ENCODE measurements around the gene SORBS1.
A peak's percentile ranks its signal among the peaks of the same experiment; 100 is the strongest.

SORBS1 gene

DNA sequence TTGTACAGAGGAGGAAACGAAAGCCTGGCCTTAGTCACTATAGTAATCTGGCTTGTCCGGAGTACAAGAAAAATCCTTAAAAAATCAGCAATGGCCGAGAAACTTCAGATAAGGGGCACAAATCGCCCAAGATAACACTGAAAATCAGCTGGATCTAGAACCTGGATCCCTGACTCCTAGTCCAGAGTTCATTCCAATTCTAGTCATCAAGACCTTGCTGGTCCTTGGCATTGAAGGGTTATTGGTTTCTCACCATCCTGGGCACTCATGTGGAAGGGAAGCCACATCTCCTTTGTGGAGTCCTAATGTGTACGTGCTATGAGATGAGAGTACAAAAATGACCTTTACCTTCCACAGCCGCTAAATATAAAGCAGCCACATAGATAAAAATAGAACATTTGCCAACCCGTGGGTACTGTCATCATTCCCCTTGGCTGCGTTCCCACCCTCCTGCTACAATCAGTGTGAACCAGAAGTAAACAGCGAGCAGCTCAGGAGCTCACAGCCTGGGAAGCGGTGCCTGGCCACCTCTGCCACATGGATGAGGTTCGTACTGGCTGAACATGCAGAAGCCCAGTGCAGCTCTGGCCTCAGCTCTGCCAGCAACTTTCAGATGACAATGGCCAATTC lies 154.4 kb downstream of the SORBS1 start:
- DNase-seq = no peak

DNA sequence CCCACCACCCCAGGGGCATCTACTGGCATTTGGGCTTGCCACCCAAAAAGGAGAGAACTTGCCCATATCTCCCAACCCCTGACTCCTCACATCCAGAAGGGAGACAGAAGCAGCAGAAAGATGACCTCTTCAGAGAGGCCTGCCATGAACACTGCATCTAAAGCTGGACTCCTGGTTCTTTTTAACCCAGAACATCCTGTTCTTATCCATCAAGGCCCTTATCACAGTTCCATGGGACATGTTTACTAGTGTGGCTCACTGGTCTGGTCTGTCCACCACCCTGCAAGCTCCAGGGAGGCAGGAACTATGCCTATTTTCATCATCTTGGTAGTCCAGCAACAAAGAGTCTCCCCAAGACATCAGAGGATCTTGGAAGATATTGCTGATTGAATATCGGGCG lies 155.5 kb downstream of the SORBS1 start:
- DNase-seq = no peak

DNA sequence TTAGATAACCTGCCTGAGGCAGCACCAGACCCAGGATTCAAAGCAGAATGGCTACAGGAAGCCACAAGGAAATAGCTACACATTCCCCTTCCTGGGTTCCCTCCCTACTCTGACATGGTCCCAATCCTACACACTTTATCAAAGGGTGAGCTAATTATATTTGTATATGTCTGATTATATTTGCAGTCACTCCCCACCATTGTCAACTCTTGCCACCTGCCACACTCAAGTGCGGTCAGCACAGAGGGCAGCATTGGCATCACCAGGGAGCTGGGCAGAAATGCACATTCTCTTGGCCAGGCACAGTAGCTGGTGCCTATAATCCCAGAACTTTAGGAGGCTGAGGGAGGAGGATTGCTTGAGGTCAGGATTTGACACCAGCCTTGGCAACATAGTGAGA lies 156.3 kb downstream of the SORBS1 start:
- no peak for DNase-seq

DNA sequence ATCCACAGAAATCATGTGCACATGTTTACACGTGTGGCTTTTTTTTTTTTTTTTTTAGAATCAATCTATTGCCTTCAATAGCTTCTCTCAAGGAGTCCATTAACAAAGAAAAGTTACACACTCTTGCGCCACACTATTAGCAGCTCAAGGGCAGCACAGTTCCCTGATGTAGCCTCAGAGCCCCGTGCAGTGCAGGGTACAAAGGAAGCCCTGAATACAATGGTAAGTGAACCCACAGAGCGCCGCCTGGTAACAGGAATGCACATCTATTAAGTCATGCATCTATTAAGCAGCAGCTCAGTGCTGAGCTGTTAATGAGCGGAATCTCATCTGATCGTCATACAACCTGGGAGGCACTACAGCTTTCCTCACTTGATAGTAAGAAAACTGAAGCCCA lies 156.7 kb downstream of the SORBS1 start:
- no peak for DNase-seq

DNA sequence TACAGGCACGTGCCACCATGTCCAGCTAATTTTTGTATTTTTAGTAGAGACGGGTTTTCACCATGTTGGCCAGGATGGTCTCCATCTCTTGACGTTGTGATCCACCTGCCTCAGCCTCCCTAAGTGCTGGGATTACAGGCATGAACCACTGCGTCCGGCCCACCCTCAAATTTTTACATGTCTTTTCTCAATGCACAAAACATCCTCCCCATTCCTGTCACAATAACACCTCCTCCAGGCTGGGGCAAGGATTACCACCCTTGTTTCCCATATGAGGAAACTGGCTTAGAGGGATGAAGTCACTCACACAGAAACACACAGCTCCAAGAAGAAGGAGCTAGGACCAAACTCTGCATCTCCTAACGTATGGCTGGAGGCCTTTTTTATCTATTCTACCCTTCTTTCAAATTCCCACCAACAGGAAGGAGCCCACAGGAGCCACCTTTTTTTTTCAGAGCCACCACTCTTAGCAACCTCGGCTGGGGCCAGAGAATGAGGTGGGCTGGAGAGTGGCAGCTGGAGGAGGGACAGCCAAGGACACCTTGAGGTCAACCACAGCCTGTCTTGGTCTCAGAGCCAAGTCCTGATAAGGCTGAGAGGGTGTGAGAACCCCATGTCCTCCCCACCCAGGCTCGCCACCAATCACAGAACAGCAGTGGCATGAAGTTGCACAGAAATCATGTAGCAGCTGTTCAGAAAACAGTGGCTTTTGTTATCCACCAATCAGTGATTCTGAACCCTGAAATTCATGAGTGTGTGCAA lies 157.3 kb downstream of the SORBS1 start:
- no peak for DNase-seq

DNA sequence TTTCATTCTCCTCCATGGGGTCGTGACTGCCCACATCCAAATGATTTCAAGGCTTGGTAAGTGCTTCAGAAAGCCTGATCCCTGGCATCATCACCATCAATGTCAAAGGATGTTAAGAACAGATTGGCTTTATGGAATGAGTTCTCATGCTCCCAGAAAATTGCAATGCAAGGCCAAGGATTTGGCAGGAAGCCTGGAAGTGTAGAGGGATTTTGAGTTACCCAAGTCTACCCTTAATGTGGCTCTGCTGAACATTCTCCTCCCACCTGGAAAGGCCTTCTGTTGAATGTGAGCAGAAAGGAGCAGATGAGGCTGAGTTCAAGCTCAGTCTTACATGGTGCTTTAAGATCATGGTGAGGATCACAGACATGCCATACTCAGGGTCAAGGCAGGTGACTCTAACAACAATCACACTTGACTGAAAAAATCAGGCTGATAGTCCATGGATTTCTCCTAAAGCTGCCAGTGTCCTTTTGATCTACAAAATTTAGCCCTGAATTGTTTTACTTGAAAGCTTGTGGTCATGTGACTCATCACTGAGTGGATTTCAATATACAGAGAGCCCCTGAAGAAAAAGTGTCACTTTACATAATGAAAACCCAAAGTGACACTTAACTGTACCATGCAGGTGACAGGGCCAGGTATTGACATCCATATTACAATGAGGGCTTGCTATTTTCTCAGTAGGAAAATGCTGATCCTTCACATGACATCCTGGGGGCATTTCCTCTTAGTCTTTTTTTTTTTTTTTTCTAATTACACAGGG lies 159.3 kb downstream of the SORBS1 start:
- no peak for DNase-seq

DNA sequence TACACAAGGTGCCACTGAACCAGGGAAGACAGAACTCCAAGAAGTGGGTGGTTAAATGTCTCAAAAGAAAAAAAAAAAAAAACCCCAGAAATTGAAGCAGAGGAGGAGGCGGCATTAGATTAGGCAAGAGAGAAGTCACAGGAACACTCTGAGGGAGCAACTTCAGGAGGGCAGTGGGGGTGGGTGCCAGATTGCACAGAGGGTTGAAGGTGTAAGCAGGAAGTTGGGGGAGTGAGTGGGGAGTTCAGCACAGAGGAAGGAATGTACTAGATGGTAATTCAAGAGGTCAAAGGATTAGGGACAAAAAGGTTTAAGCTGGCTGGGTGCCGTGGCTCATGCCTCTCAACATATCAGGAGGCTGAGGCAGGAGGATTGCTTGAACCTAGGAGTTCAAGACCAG lies 160.4 kb downstream of the SORBS1 start:
- no peak for DNase-seq

DNA sequence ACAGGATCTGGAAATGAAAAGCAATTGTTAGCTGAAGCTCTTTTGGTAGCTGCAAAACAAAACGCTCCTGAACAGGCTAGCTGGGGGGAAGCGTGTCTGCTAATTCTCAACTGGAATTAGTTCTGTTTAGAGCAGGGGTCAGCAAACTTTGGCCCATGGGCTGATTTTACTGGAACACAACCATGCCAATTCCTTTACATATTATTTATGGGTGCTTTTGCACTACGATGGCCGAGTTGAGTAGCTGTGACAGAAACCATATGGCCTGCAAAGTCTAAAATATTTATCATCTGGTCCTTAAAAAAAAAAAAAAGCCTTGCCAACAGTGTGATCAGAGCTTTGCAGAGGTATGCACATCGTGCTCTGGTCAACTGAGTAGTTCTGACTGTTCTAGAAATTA lies 162.0 kb downstream of the SORBS1 start:
- no peak for DNase-seq

DNA sequence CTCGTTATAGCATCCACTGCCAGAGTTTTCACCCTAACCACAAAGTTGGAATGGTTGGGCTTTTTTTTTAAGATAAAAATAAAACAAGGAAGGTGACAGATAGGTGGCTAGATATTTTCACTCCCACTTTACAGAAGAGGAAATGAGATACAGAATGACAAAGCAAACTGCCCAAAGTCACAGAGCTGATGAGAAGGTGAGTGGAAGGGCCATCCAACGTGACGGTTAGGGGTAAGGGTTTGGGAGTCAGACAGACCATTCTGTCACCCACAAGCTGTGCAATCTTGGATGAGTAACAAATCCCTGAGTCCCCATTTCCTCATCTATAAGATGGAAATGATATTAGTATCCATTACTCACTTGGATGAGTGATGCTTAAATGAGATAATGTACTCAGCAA lies 163.4 kb downstream of the SORBS1 start:
- DNase-seq = no peak

DNA sequence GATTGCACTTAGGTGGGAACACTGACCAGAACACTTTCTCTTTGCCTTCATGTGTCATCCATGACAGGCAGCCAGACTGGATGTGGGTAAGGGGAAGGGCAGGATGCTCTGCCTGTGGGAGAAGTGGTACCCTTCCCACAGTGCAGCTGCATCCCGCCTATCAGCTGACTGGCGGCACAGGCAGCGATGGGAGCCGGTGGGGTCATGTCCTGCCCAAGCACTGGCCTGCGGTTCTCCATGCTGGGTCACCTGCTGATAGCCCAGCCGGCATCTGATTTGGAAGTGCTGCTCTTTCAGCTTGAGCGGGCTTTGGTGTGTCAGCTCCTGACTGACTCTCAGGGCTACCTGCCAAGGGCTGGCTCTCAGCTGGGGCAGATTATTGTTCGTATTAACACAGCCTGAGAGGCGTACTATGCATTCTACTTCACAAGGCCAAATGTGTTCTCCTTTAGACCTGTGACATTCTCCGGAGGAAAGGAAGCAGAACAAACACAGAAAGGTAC lies 165.2 kb downstream of the SORBS1 start:
- no peak for DNase-seq

DNA sequence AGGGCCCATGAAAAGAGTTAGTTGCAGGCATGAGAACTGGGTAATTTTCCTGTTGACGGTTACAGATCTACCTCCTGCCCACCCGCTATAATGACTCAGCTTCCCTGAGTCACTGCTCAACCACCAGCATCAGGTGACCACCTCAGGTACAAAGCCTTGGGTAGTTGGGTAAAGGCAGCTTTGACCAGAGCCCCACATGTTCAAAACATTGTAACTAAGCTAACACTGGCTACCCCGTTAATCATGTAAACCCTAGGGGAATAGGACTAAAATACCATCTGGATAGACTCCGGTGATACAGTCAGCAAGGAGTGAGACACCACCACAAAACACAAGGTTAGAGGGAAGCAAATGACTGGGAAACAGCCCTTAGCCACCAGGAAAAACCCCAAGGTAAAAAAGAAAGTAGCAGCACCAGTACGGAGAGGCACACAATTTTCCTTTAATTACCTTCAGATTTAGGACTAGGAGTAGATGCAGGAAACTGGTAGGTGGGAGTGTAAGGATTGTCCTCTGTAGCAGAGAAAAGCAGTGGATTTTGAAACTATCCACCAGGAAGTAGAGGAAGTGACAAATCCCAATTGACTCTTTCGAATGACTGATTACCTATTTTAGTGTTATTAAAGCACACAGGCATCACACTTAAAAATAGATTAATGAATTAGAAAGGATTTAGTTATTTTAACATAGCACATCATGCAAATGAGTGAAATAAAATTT lies 166.8 kb downstream of the SORBS1 start:
- DNase-seq = no peak

DNA sequence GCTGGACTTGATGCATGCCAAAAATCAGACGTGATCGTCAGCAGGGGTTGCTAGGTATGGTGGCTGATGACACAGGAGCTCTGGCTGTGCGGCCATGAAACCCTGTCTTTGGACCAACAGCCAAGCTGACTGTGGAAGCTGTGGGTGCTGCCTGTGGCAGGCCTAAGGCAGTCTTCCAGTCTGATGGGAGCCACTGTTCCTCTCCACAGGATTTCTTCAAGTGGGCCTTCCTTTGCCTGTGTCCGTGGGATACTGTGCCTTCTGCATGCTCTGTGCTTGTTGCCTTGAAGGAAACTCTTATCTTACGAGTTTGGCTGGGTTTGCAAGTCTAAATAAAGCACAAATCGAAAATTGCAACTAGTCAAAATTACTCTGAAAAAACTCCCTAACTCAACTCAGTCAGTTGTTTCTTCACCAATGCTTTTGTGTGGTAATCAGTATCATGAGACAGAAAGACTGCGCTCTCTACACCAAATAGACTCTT lies 168.4 kb downstream of the SORBS1 start:
- no peak for DNase-seq

DNA sequence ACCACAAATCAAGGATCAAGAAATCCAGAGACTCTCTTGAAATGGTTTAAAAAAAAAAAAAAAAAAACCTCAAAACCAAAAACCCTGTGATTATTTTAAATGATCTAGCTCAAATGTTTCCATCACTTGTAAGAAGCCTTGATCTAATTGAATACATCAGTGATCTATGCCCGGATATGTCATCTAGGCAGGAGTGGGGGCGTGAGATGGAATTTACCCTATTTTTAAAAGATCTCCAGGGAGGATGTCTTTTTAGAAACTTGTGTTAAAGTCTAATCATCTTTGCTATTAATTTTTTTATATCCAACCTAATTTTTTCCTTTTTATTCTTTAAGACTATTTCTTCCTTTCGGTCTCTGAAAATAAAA lies 169.0 kb downstream of the SORBS1 start:
- DNase-seq = no peak

DNA sequence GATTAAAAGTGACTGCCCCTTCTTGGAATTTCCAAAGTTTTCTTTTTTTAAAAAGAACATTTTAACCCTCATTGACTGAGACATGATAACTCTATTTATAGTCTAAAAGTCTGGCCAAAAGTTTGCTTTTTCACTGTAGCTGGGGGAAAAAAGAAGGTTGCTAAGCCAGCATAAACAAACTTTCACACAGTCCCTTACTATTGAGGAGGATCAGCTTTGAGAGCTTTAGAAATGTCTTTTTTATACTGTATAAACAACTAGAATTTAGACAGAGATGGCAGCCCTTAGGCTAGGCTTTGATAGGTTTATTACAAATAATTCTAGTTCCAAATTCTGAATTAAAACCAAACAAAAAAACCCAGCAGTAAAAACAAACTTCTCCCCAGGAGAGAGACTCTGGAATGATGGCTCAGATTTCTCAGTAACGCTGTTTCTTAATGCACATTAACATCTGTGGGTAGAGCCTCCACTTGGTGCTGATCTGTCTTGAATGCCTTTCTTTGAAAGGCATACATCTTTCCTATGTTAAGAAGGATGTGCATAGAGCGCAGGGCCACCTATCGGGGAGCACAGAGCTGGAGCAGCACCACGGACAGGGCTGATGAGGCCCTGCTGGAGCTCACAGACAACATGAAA lies 169.5 kb downstream of the SORBS1 start:
- DNase-seq = peak; percentile 27

DNA sequence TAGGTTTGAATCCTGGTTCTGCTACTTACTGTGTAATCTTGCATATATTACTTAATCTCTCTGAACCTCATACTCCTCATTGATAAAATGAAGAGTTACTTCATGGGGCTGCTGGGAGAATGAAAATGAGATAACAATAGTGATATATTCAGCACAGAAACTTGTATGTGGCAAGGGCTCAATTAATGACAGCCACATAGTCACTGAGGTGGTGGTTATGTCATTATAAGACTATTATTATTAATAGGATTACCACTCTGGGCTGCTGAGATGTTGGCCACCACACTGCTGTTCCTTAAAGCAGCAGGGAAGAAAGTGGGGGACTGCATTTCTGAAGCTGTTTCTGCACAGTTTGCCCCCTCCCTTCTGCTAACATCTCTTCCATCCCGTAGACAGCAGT lies 170.0 kb downstream of the SORBS1 start:
- no peak for DNase-seq

DNA sequence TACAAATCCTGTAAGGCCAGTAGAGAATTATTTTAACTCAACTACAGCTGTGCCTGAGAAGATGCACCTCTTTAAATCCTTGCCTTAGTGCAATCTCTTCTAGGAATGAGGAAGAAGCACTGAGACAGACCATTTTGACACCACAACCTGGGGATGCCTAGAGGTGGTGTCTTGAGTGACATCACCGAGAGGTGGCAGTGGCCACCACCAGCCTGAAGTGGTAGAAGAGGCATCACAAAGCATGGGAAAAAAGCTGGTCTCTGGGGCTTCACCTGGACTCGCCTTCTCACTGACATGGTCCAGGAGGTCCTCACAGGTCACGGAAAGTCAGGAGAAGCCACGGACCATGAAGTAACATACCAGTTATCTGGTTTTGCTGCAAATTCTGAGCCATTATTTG lies 171.2 kb downstream of the SORBS1 start:
- no peak for DNase-seq

DNA sequence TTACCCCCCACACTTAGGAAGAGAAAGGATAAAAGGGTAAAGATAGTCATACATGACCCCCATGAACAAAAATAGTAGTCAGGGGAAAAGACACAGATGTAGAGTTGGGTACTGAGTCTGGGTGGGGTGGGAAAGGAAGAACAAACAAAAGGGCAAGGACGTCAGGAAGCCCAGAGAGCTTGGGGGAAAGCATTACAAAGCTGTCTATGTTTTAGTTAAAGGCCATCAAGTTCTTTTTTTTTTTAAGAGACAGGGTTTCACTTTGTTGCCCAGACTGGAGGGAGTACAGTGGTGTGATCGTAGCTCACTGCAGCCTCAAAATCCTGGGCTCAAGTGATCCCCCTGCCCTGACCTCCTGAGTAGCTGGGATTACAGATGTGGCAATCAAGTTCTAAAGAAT lies 172.0 kb downstream of the SORBS1 start:
- DNase-seq = no peak

DNA sequence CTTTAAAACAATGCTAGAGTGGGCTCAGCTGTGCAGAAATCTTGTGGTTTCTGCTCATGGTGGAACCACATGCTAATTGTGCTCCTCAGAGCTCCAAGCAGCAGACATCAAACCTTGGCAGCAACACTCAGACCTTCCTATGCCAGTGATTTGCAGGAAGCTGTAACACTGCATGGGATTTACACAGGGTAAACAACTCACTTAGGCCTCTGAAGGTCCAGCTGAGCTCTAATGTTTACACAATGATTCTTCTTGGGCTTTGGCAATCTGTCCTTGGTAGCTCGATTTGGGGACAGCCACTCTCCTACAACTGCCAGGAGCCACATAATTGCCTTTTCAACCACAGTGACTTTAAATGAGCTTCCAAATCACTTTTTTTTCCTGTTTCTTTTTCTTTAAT lies 172.6 kb downstream of the SORBS1 start:
- DNase-seq = no peak

DNA sequence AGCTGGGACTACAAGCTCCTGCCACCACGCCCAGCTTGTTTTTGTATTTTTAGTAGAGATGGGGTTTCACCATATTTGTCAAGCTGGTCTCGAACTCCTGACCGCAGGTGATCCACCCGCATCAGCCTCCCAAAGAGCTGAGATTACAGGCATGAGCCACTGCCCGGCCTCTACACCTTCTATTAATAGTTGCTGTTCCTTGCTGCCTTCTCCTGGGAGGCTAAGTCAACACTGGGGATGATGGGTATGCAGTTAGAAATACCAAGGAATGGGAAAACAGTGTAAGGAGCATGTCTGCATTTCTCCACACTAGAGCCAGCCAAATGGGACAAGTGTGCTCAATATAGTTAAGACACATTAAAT lies 173.1 kb downstream of the SORBS1 start:
- no peak for DNase-seq

DNA sequence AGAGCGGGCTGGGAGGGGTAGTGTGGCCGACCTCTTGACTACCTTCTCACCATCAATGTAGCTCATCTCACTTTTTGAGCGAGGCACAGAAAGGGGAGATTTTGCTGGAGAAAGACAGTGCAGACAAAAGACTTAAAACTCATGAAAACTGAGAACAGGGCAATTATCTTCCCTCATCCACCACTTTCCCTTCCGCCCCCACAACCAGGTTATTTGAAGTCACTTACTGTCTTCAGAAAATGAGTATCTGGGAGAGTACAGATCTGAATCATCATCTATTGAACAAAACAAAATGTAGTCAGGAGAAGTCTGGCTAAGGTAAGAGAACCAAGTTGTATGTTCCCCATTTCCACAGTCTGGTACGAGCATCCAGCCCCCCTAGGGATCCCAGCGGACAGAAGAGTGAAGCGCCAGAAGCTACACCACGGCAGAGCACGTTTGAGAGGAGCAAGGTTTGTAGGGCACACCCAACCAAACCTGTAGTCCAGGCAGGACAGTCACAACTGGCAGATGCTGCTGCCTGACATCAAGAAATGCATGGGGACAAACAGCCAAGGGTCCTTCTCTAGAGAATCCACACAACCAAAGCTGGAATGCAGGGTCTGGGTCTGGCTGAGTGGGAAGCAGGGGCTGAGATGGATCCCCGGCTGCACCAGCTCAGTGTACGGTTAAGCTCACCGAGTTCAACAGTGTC lies 177.0 kb downstream of the SORBS1 start:
- DNase-seq = no peak

DNA sequence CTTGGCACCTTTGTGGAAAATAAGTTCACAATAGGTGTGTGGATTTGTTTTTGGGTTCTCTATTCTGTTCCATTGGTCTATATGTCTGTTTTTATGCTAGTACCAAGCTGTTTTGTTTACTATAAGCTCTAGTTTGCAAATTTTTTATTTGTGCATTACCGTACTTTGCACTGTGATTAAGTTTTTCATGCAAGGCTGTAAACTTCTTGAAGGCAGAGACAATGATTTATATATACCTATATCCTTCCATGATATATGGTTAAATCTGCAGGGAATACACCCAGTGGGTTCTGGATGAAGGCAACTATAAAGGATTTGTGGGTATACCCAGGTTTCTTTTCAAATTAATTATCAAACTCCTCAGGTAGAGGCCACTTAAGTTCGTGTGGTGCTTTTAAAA lies 178.6 kb downstream of the SORBS1 start:
- DNase-seq = no peak

DNA sequence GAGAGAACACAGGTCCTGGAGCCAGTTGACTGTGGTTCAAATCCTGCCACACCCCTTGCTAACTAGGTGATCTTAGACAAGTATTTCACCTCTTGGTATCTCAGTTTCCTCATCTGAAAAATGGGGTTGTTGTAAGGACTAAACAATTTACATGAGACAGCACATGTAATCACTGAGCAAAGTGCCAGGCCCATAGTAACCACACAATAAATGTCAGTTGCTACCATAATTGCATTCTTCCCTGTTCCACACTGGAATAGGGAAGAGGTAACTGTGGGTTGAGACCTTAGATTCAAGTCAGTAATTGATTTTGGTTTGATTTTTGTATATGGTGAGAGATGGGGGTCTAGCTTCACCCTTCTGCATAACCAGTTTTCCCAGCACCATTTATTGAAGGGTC lies 179.0 kb downstream of the SORBS1 start:
- DNase-seq = no peak

Measured in fibroblast of skin of right quadriceps (primary cell).